Activated CD8-positive, alpha-beta memory T cell treated with anti-CD3 and anti-CD28 coated beads, Interleukin-2, amount 10 ng/mL, durations not matched to agents 7 days and 5 days (primary cell): ENCODE results near the gene PACRG. TPM values are rescaled to one million over a fixed set of nuclear protein-coding genes. Genes with fewer than 3 reads are reported as not detected.

Source experiments
- ATAC-seq: fragments of 150-1000 bp; cut with Tn5 transposase; one replicate; pipeline ENCODE4 v1.10.0; 2021; ENCODE audit warnings: moderate library complexity
- CTCF ChIA-PET: fragments of 350-600 bp; sonication (Branson Sonifier 250); formaldehyde crosslinking; loops from one replicate; lab custom pipeline; 2021; ENCODE audit warnings: antibody characterized with exemption; lab: Charles Lee
- DNase-seq: peaks from one replicate; pipeline ENCODE4 v3.0.0-alpha.2; 2020
- H3K27ac Mint-ChIP-seq: one replicate; pipeline ENCODE4 v1.8.0; 2021; ENCODE audit warnings: mild to moderate bottlenecking, mixed read lengths
- H3K27me3 Mint-ChIP-seq: one replicate; pipeline ENCODE4 v1.8.0; 2021; ENCODE audit warnings: mixed read lengths
- H3K36me3 Mint-ChIP-seq: one replicate; pipeline ENCODE4 v1.8.0; 2021; ENCODE audit warnings: mild to moderate bottlenecking, mixed read lengths
- H3K4me1 Mint-ChIP-seq: one replicate; pipeline ENCODE4 v1.8.0; 2021; ENCODE audit warnings: mixed read lengths
- H3K4me3 Mint-ChIP-seq: one replicate; pipeline ENCODE4 v1.8.0; 2021; ENCODE audit warnings: mild to moderate bottlenecking, moderate library complexity, mixed read lengths
- H3K9me3 Mint-ChIP-seq: one replicate; pipeline ENCODE4 v1.8.0; 2022; ENCODE audit warnings: low read depth, mixed read lengths
- total RNA-seq, 2 experiments: library from RNA; stranded (reverse); gene quantifications; one replicate each; pipeline ENCODE4 v1.2.3, GENCODE V29; 2021

The PACRG gene
- total RNA-seq, 2 experiments from 2014 or later: not detected

- Mint-ChIP-seq H3K4me1 (no peaks in the 10 kb centered on the region), H3K36me3 (no peaks in the 10 kb centered on the region), H3K27me3 (peaks cover 14% of the 10 kb centered on the region), H3K4me3 (no peak overlapping the region), H3K9me3 (no peaks in the 10 kb centered on the region), H3K27ac (no peak overlapping the region)
- no peak for DNase-seq
- CTCF ChIA-PET: no interaction called here
- no peak for ATAC-seq
Observed at GRCh38 chr6:163321717-163322116, 593.9 kb downstream of the PACRG start.

- ATAC-seq (no peak), DNase-seq (no peak)
- H3K4me1 Mint-ChIP-seq: no peaks in the 10 kb centered on the region
- CTCF ChIA-PET: no interaction called here
- H3K36me3 Mint-ChIP-seq: no peaks in the 10 kb centered on the region
- H3K27ac Mint-ChIP-seq: no peak overlapping the region
- H3K9me3 Mint-ChIP-seq: no peaks in the 10 kb centered on the region
- H3K27me3 Mint-ChIP-seq: peaks cover 14% of the 10 kb centered on the region
- H3K4me3 Mint-ChIP-seq: no peak overlapping the region
Observed at GRCh38 chr6:163323274-163323673, 595.5 kb downstream of the PACRG start.

- H3K9me3 Mint-ChIP-seq: no peaks in the 10 kb centered on the region
- DNase-seq: no peak
- no peak for ATAC-seq
- H3K4me3 Mint-ChIP-seq: no peak overlapping the region
- CTCF ChIA-PET: no interaction called here
- no peaks in the 10 kb centered on the region for H3K36me3 Mint-ChIP-seq
- no peak overlapping the region for H3K27ac Mint-ChIP-seq
- no peaks in the 10 kb centered on the region for H3K4me1 Mint-ChIP-seq
- H3K27me3 Mint-ChIP-seq: peaks cover 14% of the 10 kb centered on the region
Observed at GRCh38 chr6:163323705-163324104, 595.9 kb downstream of the PACRG start.

GRCh38 chr6:163324326-163324687 lies 596.5 kb downstream of the PACRG start:
- Mint-ChIP-seq H3K27me3 (peaks cover 14% of the 10 kb centered on the region), H3K4me1 (no peaks in the 10 kb centered on the region), H3K27ac (no peak overlapping the region), H3K36me3 (no peaks in the 10 kb centered on the region), H3K4me3 (no peak overlapping the region), H3K9me3 (no peaks in the 10 kb centered on the region)
- no peak for DNase-seq
- ATAC-seq: no peak
- CTCF ChIA-PET: no interaction called here

GRCh38 chr6:163324688-163325389 lies 597.1 kb downstream of the PACRG start:
- no peak overlapping the region for H3K27ac Mint-ChIP-seq
- H3K36me3 Mint-ChIP-seq: no peaks in the 10 kb centered on the region
- no peaks in the 10 kb centered on the region for H3K4me1 Mint-ChIP-seq
- CTCF ChIA-PET: no interaction called here
- H3K9me3 Mint-ChIP-seq: no peaks in the 10 kb centered on the region
- H3K27me3 Mint-ChIP-seq: peaks cover 14% of the 10 kb centered on the region
- H3K4me3 Mint-ChIP-seq: no peak overlapping the region
- no peak for DNase-seq
- no peak for ATAC-seq

GRCh38 chr6:163325390-163325784 lies 597.6 kb downstream of the PACRG start:
- Mint-ChIP-seq H3K4me3 (no peak overlapping the region), H3K27me3 (peaks cover 14% of the 10 kb centered on the region), H3K36me3 (no peaks in the 10 kb centered on the region), H3K27ac (no peak overlapping the region), H3K4me1 (no peaks in the 10 kb centered on the region), H3K9me3 (no peaks in the 10 kb centered on the region)
- DNase-seq (no peak), ATAC-seq (no peak)
- CTCF ChIA-PET: no interaction called here

GRCh38 chr6:163327165-163327880 lies 599.5 kb downstream of the PACRG start:
- CTCF ChIA-PET: no interaction called here
- no peak overlapping the region for H3K4me3 Mint-ChIP-seq
- no peak overlapping the region for H3K27ac Mint-ChIP-seq
- H3K36me3 Mint-ChIP-seq: no peaks in the 10 kb centered on the region
- no peaks in the 10 kb centered on the region for H3K9me3 Mint-ChIP-seq
- peaks cover 14% of the 10 kb centered on the region for H3K27me3 Mint-ChIP-seq
- no peak for ATAC-seq
- H3K4me1 Mint-ChIP-seq: no peaks in the 10 kb centered on the region
- DNase-seq: no peak

GRCh38 chr6:163327921-163328320 lies 600.1 kb downstream of the PACRG start:
- CTCF ChIA-PET: no interaction called here
- Mint-ChIP-seq H3K27me3 (peaks cover 14% of the 10 kb centered on the region), H3K9me3 (no peaks in the 10 kb centered on the region), H3K27ac (no peak overlapping the region), H3K4me1 (no peaks in the 10 kb centered on the region), H3K4me3 (no peak overlapping the region), H3K36me3 (no peaks in the 10 kb centered on the region)
- ATAC-seq (no peak), DNase-seq (no peak)

GRCh38 chr6:163328411-163328810 lies 600.6 kb downstream of the PACRG start:
- Mint-ChIP-seq H3K27ac (no peak overlapping the region), H3K36me3 (no peaks in the 10 kb centered on the region), H3K4me1 (no peaks in the 10 kb centered on the region), H3K27me3 (peaks cover 14% of the 10 kb centered on the region), H3K9me3 (no peaks in the 10 kb centered on the region), H3K4me3 (no peak overlapping the region)
- no peak for DNase-seq
- ATAC-seq: no peak
- CTCF ChIA-PET: no interaction called here

- H3K27ac Mint-ChIP-seq: no peak overlapping the region
- H3K4me3 Mint-ChIP-seq: no peak overlapping the region
- CTCF ChIA-PET: no interaction called here
- peaks cover 7% of the 10 kb centered on the region for H3K27me3 Mint-ChIP-seq
- H3K36me3 Mint-ChIP-seq: no peaks in the 10 kb centered on the region
- DNase-seq (no peak), ATAC-seq (no peak)
- H3K4me1 Mint-ChIP-seq: no peaks in the 10 kb centered on the region
- H3K9me3 Mint-ChIP-seq: no peaks in the 10 kb centered on the region
Observed at GRCh38 chr6:163329991-163330390, 602.2 kb downstream of the PACRG start.

GRCh38 chr6:163331245-163331644 lies 603.5 kb downstream of the PACRG start:
- CTCF ChIA-PET: no interaction called here
- Mint-ChIP-seq H3K36me3 (no peaks in the 10 kb centered on the region), H3K27me3 (peaks cover 7% of the 10 kb centered on the region), H3K9me3 (no peaks in the 10 kb centered on the region), H3K27ac (no peak overlapping the region), H3K4me1 (no peaks in the 10 kb centered on the region), H3K4me3 (no peak overlapping the region)
- ATAC-seq (no peak), DNase-seq (no peak)

- H3K27me3 Mint-ChIP-seq: peaks cover 8% of the 10 kb centered on the region
Observed at GRCh38 chr6:163332575-163332974, 604.8 kb downstream of the PACRG start.

GRCh38 chr6:163333038-163333437 lies 605.3 kb downstream of the PACRG start:
- Mint-ChIP-seq H3K36me3 (no peaks in the 10 kb centered on the region), H3K4me3 (no peak overlapping the region), H3K27me3 (peaks cover 8% of the 10 kb centered on the region), H3K4me1 (no peaks in the 10 kb centered on the region), H3K9me3 (no peaks in the 10 kb centered on the region), H3K27ac (no peak overlapping the region)
- ATAC-seq (no peak), DNase-seq (no peak)
- CTCF ChIA-PET: no interaction called here

More at GRCh38 chr6:163332575-163332974, 604.8 kb downstream of the PACRG start:
- no peak for ATAC-seq
- no peak overlapping the region for H3K27ac Mint-ChIP-seq
- H3K9me3 Mint-ChIP-seq: no peaks in the 10 kb centered on the region
- no peaks in the 10 kb centered on the region for H3K4me1 Mint-ChIP-seq
- DNase-seq: no peak
- H3K36me3 Mint-ChIP-seq: no peaks in the 10 kb centered on the region
- CTCF ChIA-PET: no interaction called here
- no peak overlapping the region for H3K4me3 Mint-ChIP-seq
